Measurements from ENCODE around the gene VPS33B. TPM values are rescaled to one million over a fixed set of nuclear protein-coding genes. Genes with fewer than 3 reads are reported as not detected.

The VPS33B gene
- total RNA-seq, 1 experiment from 2014 or later = 16.3 TPM

GRCh38 chr15:91068966-91069365 lies 46.6 kb upstream of the VPS33B start:
- Histone ChIP-seq H4K5ac (ENCODE audit: insufficient read length, low read depth, low read length) (no peak overlapping the region), H3K9ac (ENCODE audit: extremely low read depth, insufficient read length, low read length) (no peak overlapping the region), H2BK120ac (ENCODE audit: low read depth, low read length, poor library complexity, severe bottlenecking) (no peak overlapping the region), H2BK12ac (ENCODE audit: insufficient read length, low read depth, low read length) (no peak overlapping the region), H3K4ac (ENCODE audit: low read depth, low read length) (no peak overlapping the region), H2BK20ac (ENCODE audit: low read depth, low read length, poor library complexity, severe bottlenecking) (no peak overlapping the region), H4K8ac (replicated peaks; ENCODE audit: insufficient read length, low read depth, low read length) (no peak overlapping the region), H4K20me1 (ENCODE audit: control insufficient read depth, insufficient read depth, insufficient read length) (no peaks in the 10 kb centered on the region), H2AFZ (ENCODE audit: low read length) (no peak overlapping the region), H3K23ac (ENCODE audit: insufficient read length, low read depth, low read length) (no peak overlapping the region), H3K27ac (ENCODE audit: insufficient read length, low read depth, low read length) (no peak overlapping the region), H3K79me1 (ENCODE audit: insufficient read depth, low read depth, low read length, poor library complexity, severe bottlenecking) (no peaks in the 10 kb centered on the region), H3K4me1 (ENCODE audit: insufficient read depth, low read length) (no peaks in the 10 kb centered on the region), H2BK15ac (ENCODE audit: low read depth, low read length) (no peak overlapping the region), H3T11ph (ENCODE audit: low read length) (no peak overlapping the region), H2BK5ac (ENCODE audit: insufficient read length, low read length) (no peak overlapping the region), H3K14ac (ENCODE audit: insufficient read depth, low read length) (no peak overlapping the region), H3K27me3 (ENCODE audit: insufficient read depth, low read length) (no peaks in the 10 kb centered on the region), H3K23me2 (ENCODE audit: insufficient read length, low read depth, low read length, poor library complexity, severe bottlenecking) (no peaks in the 10 kb centered on the region), H3K18ac (ENCODE audit: insufficient read length, low read depth, low read length) (no peak overlapping the region), H3K79me2 (ENCODE audit: insufficient read depth, low read length) (no peaks in the 10 kb centered on the region), H3K56ac (ENCODE audit: insufficient read length, low read depth, low read length) (no peak overlapping the region), H4K91ac (ENCODE audit: insufficient read length, low read depth, low read length) (no peak overlapping the region), H2AK5ac (ENCODE audit: insufficient read length, low read length) (no peak overlapping the region), H3K9me3 (ENCODE audit: control insufficient read depth, low read depth, low read length) (peaks cover 4% of the 10 kb centered on the region), H3K4me2 (ENCODE audit: insufficient read depth, insufficient read length, low read length) (no peak overlapping the region)
- peak; percentile 56 for TF ChIP-seq CTCF (conservative IDR thresholded peaks at IDR 0.05)
- Mint-ChIP-seq H3K27ac (no peak overlapping the region), H3K36me3 (ENCODE audit: insufficient read depth in 1 of 3, low read depth in 3 of 3) (peaks cover 0 to 9% (median 3%) of the 10 kb centered on the region in 3 experiments; a peak in 4 of 7 replicates), H3K4me1 (peaks cover 0 to 2% of the 10 kb centered on the region in 2 experiments; a peak in 1 of 4 replicates), H3K27me3 (ENCODE audit: low read depth) (peaks cover 2% of the 10 kb centered on the region), H3K9me3 (peaks cover 7 to 9% of the 10 kb centered on the region in 2 experiments), H3K4me3 (no peak overlapping the region)
- WGBS (ENCODE audit: extremely low coverage, insufficient read length, low lambda C conversion rate) = no CpG with 5 or more reads among the region's 3 CpGs
- DNase-seq = no peak

All from H9 (cell line).